Spleen (tissue), 7 donors: ENCODE data around the gene PAPOLA.

ENCODE experiments used
- CTCF ChIP-seq, 11 experiments: fragments of 200-600 bp in 7 of 11; fragments of 450-650 bp in 4 of 11; sonication (generic) in 4 of 11; IDR thresholded peaks in 8 of 11; conservative IDR thresholded peaks in 3 of 11; 1 replicate in 7 of 11; 2 replicates in 4 of 11; pipeline versions ENCODE4 v1.4.0 to v1.8.0; 2016 to 2021; ENCODE audit warnings: antibody characterized with exemption in 11 of 11, inconsistent platforms in 4 of 11, mild to moderate bottlenecking in 1 of 11
- POLR2A ChIP-seq, 3 donors: fragments of 450-650 bp; IDR thresholded peaks; one replicate each; pipeline ENCODE4 v1.5.1; 2017; ENCODE audit warnings: antibody characterized with exemption in 3 of 3, mild to moderate bottlenecking in 1 of 3
- POLR2AphosphoS5 ChIP-seq, 3 donors: sonication (generic); formaldehyde crosslinking; IDR thresholded peaks; one replicate each; pipeline ENCODE4 v1.5.1; 2017; ENCODE audit warnings: antibody characterized with exemption in 3 of 3
- donor health status: DM: no; HTN: no; CAD: no; lungs with moderate emphysema.
- donor health status: DM: no; HTN: no; CAD: no.
- donor health status: DM: no; HTN: no; CAD: no.

- TF ChIP-seq POLR2AphosphoS5 (IDR thresholded peaks at IDR 0.05) (no peak), POLR2A (IDR thresholded peaks at IDR 0.05) (no peak), CTCF (IDR thresholded peaks at IDR 0.05 in 8 of 11, conservative IDR thresholded peaks at IDR 0.05 in 3 of 11) (no peak)
Measured at GRCh38 chr14:96455588-96455987, 46.6 kb upstream of the PAPOLA start.
